ENCODE data around the gene IGDCC3. TPM values are rescaled to one million over a fixed set of nuclear protein-coding genes. Genes with fewer than 3 reads are reported as not detected.
A peak's percentile ranks its signal among the peaks of the same experiment; 100 is the strongest.

Gene IGDCC3
- total and polyA plus RNA-seq, 2 of the 8 experiments (the other 6 are each of a cell fraction or from before 2014, with no cell fraction given) = 26.8 to 45.7 TPM

DNA sequence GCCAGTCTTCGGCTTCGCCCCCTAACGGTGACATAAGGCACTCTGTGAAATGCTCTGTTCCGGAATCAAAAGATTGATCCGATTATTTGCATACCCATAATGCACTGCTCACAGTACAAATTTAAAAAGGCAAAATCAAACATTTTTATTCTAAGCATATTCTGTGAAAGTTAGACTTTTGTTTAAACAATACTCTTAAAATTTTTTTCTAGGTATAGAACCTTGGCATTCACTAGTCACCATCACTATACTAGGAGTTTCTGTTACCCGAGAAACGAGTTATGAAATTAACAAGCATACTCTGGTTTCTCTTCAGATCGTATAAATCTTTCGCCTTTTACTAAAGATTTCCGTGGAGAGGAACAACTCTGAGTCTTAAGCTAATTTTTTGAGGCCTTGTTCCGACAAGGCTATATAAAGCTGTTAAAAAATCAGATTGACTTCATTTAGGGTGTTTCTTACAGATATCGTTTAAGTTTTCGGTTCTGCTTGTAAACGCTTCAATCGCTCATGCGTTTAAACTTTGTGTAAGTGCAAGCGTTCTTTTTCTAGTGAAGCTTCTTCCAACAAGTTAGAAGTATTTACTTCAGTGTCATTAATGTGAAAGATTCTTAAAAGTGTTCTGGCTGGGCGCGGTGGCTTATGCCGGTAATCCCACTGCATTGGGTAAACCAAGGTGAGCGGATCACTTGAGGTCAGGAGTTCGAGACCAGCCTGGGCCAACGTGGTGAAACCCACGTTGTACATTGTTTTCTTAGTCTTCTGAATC, 73.2 kb downstream of the IGDCC3 start, which contains the start of gene RNU5B-1:
Gene RNU5B-1 (plus strand): TSS at position 297 of the 769 bp plus-strand sequence.
- H3K23ac ChIP-seq (ENCODE audit: insufficient read length) = no peak within 1 kb of the TSS
- FAIRE-seq = peak; percentile 81
- POLR2A ChIA-PET (ENCODE audit: partially characterized antibody) = interaction anchor here (0.6 to 8.3 kb wide), 77 partner anchors 8 to 575 kb away, joined by 3 to 138 read pairs (median 4); partner anchors contain the start of genes CLPX, DPP8, IGDCC3 and IGDCC4
- no peak for TF ChIP-seq EP300 (IDR thresholded peaks at IDR 0.05; ENCODE audit: borderline replicate concordance in 1 of 2, low read depth in 2 of 2, low read length in 2 of 2)
- peak; percentile 100 for TF ChIP-seq TAF7 (optimal IDR thresholded peaks at IDR 0.05; ENCODE audit: borderline replicate concordance, low read depth, low read length)
- TF ChIP-seq GTF2F1 (IDR thresholded peaks at IDR 0.05; ENCODE audit: borderline replicate concordance, low read depth, low read length) = peak; percentile 100
- no peak for TF ChIP-seq BRCA1 (IDR thresholded peaks at IDR 0.05; ENCODE audit: low read depth, low read length)
- TF ChIP-seq, protein P1, sequence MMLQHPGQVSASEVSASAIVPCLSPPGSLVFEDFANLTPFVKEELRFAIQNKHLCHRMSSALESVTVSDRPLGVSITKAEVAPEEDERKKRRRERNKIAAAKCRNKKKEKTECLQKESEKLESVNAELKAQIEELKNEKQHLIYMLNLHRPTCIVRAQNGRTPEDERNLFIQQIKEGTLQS (IDR thresholded peaks at IDR 0.05; ENCODE audit: insufficient read depth, low read depth, low read length) = no peak

More for the DNA sequence above, 73.2 kb downstream of the IGDCC3 start, which contains the start of gene RNU5B-1:
- Histone ChIP-seq H3K36me3 (ENCODE audit: control insufficient read depth in 2 of 4, insufficient read depth in 4 of 4, low read length in 3 of 4) (no peaks in the 10 kb centered on the region), H2BK120ac (replicated peaks; ENCODE audit: low read depth, low read length) (peak within 1 kb of the TSS; percentile 87), H2BK15ac (ENCODE audit: low read length) (no peak within 1 kb of the TSS; the same call in 1 of the 2 replicates), H3K79me2 (ENCODE audit: control insufficient read depth in 1 of 2, insufficient read depth in 2 of 2, low read length in 2 of 2) (no peaks in the 10 kb centered on the region), H4K8ac (ENCODE audit: extremely low read depth, insufficient read depth, low read length) (peak within 1 kb of the TSS; percentile 83; the same call in 1 of the 2 replicates), H2AK5ac (ENCODE audit: low read depth, low read length) (no peak within 1 kb of the TSS), H3K4me2 (ENCODE audit: insufficient read depth in 1 of 2, low read depth in 2 of 2, low read length in 2 of 2) (peak within 1 kb of the TSS; percentile 72 to 78), H3K18ac (ENCODE audit: extremely low read depth, low read length) (peak within 1 kb of the TSS; percentile 17), H4K5ac (ENCODE audit: insufficient read length, low read depth, low read length) (peak within 1 kb of the TSS; percentile 78), H3K9ac (replicated peaks in 1 of 4; ENCODE audit: extremely low read depth in 1 of 4, low read depth in 3 of 4, low read length in 3 of 4) (peak within 1 kb of the TSS; percentile 44 to 85 (median 68)), H2BK20ac (ENCODE audit: low read length) (no peak within 1 kb of the TSS; the same call in 1 of the 2 replicates), H3K9me3 (ENCODE audit: insufficient read depth in 2 of 2, low read depth in 1 of 2, low read length in 1 of 2) (peaks cover 0 to 2% of the 10 kb centered on the region in 2 experiments; a peak in 1 of 4 replicates), H3K14ac (ENCODE audit: insufficient read length) (no peak within 1 kb of the TSS), H2BK5ac (ENCODE audit: low read depth, low read length) (peak within 1 kb of the TSS; percentile 73), H4K91ac (replicated peaks; ENCODE audit: insufficient read length, low read length) (peak within 1 kb of the TSS; percentile 5), H3K4me1 (replicated peaks in 1 of 4; ENCODE audit: control insufficient read depth in 3 of 4, insufficient read depth in 4 of 4, low read length in 3 of 4) (peaks cover 0 to 4% (median 1%) of the 10 kb centered on the region in 4 experiments; a peak in 1 of 7 replicates), H4K20me1 (replicated peaks in 1 of 2; ENCODE audit: control insufficient read depth in 1 of 2, insufficient read depth in 2 of 2, low read length in 2 of 2) (no peaks in the 10 kb centered on the region), H3K79me1 (ENCODE audit: low read depth, low read length) (no peaks in the 10 kb centered on the region), H2AFZ (ENCODE audit: low read length) (peak within 1 kb of the TSS; percentile 82), H3K4ac (replicated peaks; ENCODE audit: insufficient read length, low read depth, low read length) (peak within 1 kb of the TSS; percentile 57), H3K27me3 (replicated peaks in 1 of 4; ENCODE audit: control insufficient read depth in 3 of 4, extremely low read depth in 1 of 4, insufficient read depth in 3 of 4, low read length in 3 of 4) (no peaks in the 10 kb centered on the region), H2BK12ac (ENCODE audit: low read depth, low read length) (peak within 1 kb of the TSS; percentile 53), H3K4me3 (ENCODE audit: extremely low read depth in 1 of 4, insufficient read depth in 2 of 4, low read depth in 3 of 4, low read length in 4 of 4) (peak within 1 kb of the TSS; percentile 25 to 59 (median 44); a peak in 6 of 8 replicates), H3K27ac (ENCODE audit: low read depth, low read length) (peak within 1 kb of the TSS; percentile 80; the same call in 1 of the 2 replicates), H3K23me2 (ENCODE audit: low read depth, low read length) (0 out of 2 replicates have a peak, but pooled peaks cover 4% of the 10 kb centered on the region), H3K56ac (replicated peaks; ENCODE audit: insufficient read length, low read depth, low read length) (peak within 1 kb of the TSS; percentile 13)
- DNase-seq (ENCODE audit: low read depth in 1 of 2, low spot score in 2 of 2) = peak in 1 of 2 experiments; percentile 81
- CTCF ChIA-PET (ENCODE audit: partially characterized antibody) = interaction anchor here (0.8 to 2.0 kb wide), 9 partner anchors 8 to 117 kb away, joined by 3 to 7 read pairs (median 4); no protein-coding TSS in a partner anchor
- 4% methylated on average over 24 of the region's 24 CpGs; no CpG with 5 or more reads in 1 of the 2 experiments for WGBS, 2 experiments (ENCODE audit: extremely low coverage in 1 of 2, insufficient coverage in 1 of 2, insufficient read length in 1 of 2, insufficient replicate concordance in 2 of 2, low coverage in 1 of 2, low lambda C conversion rate in 2 of 2, missing lambda C conversion rate in 1 of 2)

All from H1 (cell line).